ENCODE data around the gene RAB26. TPM values are rescaled to one million over a fixed set of nuclear protein-coding genes. Genes with fewer than 3 reads are reported as not detected.

Gene RAB26
- total RNA-seq, 1 donor from 2014 or later = 292 TPM

DNA sequence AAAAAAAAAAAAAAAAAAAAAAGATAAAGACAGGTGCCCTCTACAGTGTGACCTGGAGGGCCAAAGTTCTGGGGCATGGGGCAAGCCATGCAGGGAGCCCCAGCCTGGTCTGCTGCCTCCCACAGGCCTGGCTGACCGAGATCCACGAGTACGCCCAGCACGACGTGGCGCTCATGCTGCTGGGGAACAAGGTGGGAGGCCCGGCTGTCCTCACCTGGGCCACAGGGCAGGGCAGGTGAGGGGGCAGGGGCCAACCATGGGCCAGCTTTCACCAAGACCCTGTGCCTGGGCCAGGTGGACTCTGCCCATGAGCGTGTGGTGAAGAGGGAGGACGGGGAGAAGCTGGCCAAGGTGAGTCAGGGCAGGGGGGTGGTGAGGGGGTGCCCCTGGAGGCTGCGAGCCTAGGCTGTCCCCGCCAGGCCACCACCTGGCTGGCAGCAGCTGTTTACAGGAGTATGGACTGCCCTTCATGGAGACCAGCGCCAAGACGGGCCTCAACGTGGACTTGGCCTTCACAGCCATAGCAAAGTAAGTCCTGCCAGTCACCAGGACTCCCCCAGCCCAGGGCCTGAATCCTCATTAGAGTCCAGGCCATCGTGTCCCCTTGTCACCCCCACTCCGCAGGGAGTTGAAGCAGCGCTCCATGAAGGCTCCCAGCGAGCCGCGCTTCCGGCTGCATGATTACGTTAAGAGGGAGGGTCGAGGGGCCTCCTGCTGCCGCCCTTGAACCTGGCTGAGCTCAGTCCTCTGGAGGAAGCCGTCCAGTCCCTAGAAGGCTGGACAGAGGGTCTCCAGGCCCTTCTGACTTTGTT is 4.5 kb downstream of the RAB26 start:
- H3K9me3 Mint-ChIP-seq (ENCODE audit: unreplicated experiment) = peaks cover 26% of the 10 kb centered on the region
- peak; percentile 40 for DNase-seq
- H3K4me3 Mint-ChIP-seq (ENCODE audit: unreplicated experiment) = peak overlapping the region; percentile 90
- H3K4me1 Mint-ChIP-seq (ENCODE audit: low read depth, unreplicated experiment) = peaks cover 18% of the 10 kb centered on the region
- TF ChIP-seq CTCF (IDR thresholded peaks at IDR 0.05; ENCODE audit: partially characterized antibody, unreplicated experiment) = no peak
- peaks cover 31% of the 10 kb centered on the region for H3K27me3 Mint-ChIP-seq (ENCODE audit: unreplicated experiment)
- no peaks in the 10 kb centered on the region for H3K36me3 Mint-ChIP-seq (ENCODE audit: unreplicated experiment)
- peak overlapping the region; percentile 70 for H3K27ac Mint-ChIP-seq (ENCODE audit: unreplicated experiment)

- no peak for TF ChIP-seq CTCF (IDR thresholded peaks at IDR 0.05; ENCODE audit: partially characterized antibody, unreplicated experiment)
- Mint-ChIP-seq H3K27ac (ENCODE audit: unreplicated experiment) (peak overlapping the region; percentile 78), H3K9me3 (ENCODE audit: unreplicated experiment) (peaks cover 26% of the 10 kb centered on the region), H3K27me3 (ENCODE audit: unreplicated experiment) (peaks cover 33% of the 10 kb centered on the region), H3K36me3 (ENCODE audit: unreplicated experiment) (no peaks in the 10 kb centered on the region), H3K4me1 (ENCODE audit: low read depth, unreplicated experiment) (peaks cover 24% of the 10 kb centered on the region), H3K4me3 (ENCODE audit: unreplicated experiment) (peak overlapping the region; percentile 90)
- no peak for DNase-seq
These were observed 6.2 kb downstream of the RAB26 start for GRCh38 chr16:2154533-2155090.

DNA sequence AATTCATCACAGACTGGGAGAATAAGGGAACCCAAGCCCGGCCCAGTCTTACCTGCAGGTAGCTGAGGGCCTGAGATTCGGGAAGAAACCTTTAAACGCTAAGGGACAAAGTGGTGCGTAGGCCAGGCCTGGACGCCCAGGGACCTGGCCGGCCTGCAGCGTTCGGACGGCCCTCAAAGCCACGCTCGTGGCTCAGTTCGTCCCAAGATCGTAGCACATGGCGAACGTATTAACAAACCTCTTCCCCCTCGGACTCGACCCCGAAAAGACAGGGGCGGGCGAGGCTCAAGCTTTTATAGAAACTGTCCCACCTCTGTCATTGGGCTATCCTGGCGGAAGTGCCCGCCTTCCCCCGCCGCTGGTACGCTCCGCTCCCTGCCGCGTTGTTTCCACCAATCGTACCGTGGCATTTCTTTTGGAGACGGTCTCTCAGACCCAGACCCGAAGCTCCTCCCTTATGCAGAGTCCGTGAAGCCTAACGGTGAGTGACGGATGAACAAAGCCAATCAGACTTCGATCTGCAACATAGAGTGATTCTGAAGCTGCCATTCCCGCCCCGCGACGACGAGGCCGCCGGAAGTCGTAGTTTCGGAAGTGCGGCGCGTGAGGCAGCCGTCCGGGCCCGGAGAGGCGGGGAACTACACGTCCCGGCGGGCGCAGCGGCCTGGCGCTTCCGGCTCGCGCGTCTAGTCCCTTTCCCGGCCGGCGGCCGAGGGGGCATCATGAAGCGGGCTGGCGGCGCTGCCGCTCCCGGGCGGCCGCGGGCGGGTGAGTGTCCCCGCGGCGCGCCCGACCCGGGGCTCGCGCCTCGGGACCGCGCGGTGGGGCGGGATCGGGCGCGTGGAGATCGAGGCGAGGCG is 6.9 kb downstream of the RAB26 start, which contains the start of gene TRAF7:
Gene TRAF7, plus strand, starts transcription at position 692 of the 860 bp plus-strand sequence. CDS start 8,139 bp downstream, outside the sequence.
- Mint-ChIP-seq H3K4me1 (ENCODE audit: low read depth, unreplicated experiment) (peaks cover 24% of the 10 kb centered on the region), H3K27ac (ENCODE audit: unreplicated experiment) (peak within 1 kb of the TSS; percentile 78), H3K4me3 (ENCODE audit: unreplicated experiment) (peak within 1 kb of the TSS; percentile 95), H3K27me3 (ENCODE audit: unreplicated experiment) (peaks cover 27% of the 10 kb centered on the region), H3K36me3 (ENCODE audit: unreplicated experiment) (no peaks in the 10 kb centered on the region), H3K9me3 (ENCODE audit: unreplicated experiment) (peaks cover 22% of the 10 kb centered on the region)
- DNase-seq = peak; percentile 96
- no peak for TF ChIP-seq CTCF (IDR thresholded peaks at IDR 0.05; ENCODE audit: partially characterized antibody, unreplicated experiment)

- peaks cover 20% of the 10 kb centered on the region for H3K4me1 Mint-ChIP-seq (ENCODE audit: low read depth, unreplicated experiment)
- H3K36me3 Mint-ChIP-seq (ENCODE audit: unreplicated experiment) = no peaks in the 10 kb centered on the region
- H3K27ac Mint-ChIP-seq (ENCODE audit: unreplicated experiment) = peak overlapping the region; percentile 76
- H3K9me3 Mint-ChIP-seq (ENCODE audit: unreplicated experiment) = peaks cover 14% of the 10 kb centered on the region
- no peak for TF ChIP-seq CTCF (IDR thresholded peaks at IDR 0.05; ENCODE audit: partially characterized antibody, unreplicated experiment)
- peaks cover 18% of the 10 kb centered on the region for H3K27me3 Mint-ChIP-seq (ENCODE audit: unreplicated experiment)
- no peak for DNase-seq
- H3K4me3 Mint-ChIP-seq (ENCODE audit: unreplicated experiment) = peak overlapping the region; percentile 95
These were observed 7.8 kb downstream of the RAB26 start for GRCh38 chr16:2155977-2156848.

All from glutamatergic neuron (in vitro differentiated cells).